H1 (cell line): ENCODE data around the gene ULK3. TPM values are rescaled to one million over a fixed set of nuclear protein-coding genes. Genes with fewer than 3 reads are reported as not detected.

Experiments used
- CTCF ChIA-PET: fragments of 300-600 bp; sonication (Branson Sonifier 250); formaldehyde crosslinking; loops from one replicate; lab custom pipeline; 2021; ENCODE audit not compliant: partially characterized antibody; lab: Charles Lee
- POLR2A ChIA-PET: fragments of 300-600 bp; sonication (Branson Sonifier 250); formaldehyde crosslinking; loops from one replicate; lab custom pipeline; 2021; ENCODE audit warnings: inconsistent platforms; ENCODE audit not compliant: partially characterized antibody; lab: Charles Lee
- DNase-seq, 2 experiments: peaks; one replicate each; pipeline versions ENCODE4 v3.0.0 to v3.0.0-alpha.2; 2010 to 2022; ENCODE audit warnings: low spot score in 2 of 2, low read depth in 1 of 2, mixed read lengths in 1 of 2
- FAIRE-seq: peaks from 2 replicates; lab custom pipeline; 2011; peaks lifted over from hg19 to GRCh38; lab: Jason Lieb, UNC
- H2AFZ ChIP-seq: 2 replicates; pipeline ENCODE4 v1.8.1; 2012; ENCODE audit warnings: low read length, inconsistent platforms
- H2AK5ac ChIP-seq: 2 replicates; pipeline ENCODE4 v1.6.1; 2013; ENCODE audit warnings: low read depth, low read length
- H2BK120ac ChIP-seq: replicated peaks from 2 replicates; pipeline ENCODE3; 2013; ENCODE audit warnings: low read depth, low read length, inconsistent platforms
- H2BK12ac ChIP-seq: 2 replicates; pipeline ENCODE4 v1.6.1; 2013; ENCODE audit warnings: low read depth, low read length
- H2BK15ac ChIP-seq: 2 replicates; pipeline ENCODE4 v1.6.1; 2013; ENCODE audit warnings: low read length
- H2BK20ac ChIP-seq: 2 replicates; pipeline ENCODE4 v1.6.1; 2013; ENCODE audit warnings: low read length
- H2BK5ac ChIP-seq: 2 replicates; pipeline ENCODE4 v1.6.1; 2013; ENCODE audit warnings: low read depth, low read length
- H3K14ac ChIP-seq: 2 replicates; pipeline ENCODE4 v1.6.1; 2013; ENCODE audit warnings: inconsistent platforms; ENCODE audit not compliant: insufficient read length
- H3K18ac ChIP-seq: 2 replicates; pipeline ENCODE4 v1.6.1; 2013; ENCODE audit warnings: low read length; ENCODE audit errors: extremely low read depth
- H3K23ac ChIP-seq: 2 replicates; pipeline ENCODE4 v1.6.1; 2013; ENCODE audit warnings: inconsistent platforms; ENCODE audit not compliant: insufficient read length
- H3K23me2 ChIP-seq: 2 replicates; pipeline ENCODE4 v1.6.1; 2013; ENCODE audit warnings: low read depth, low read length
- H3K27ac ChIP-seq: 2 replicates; pipeline ENCODE4 v1.6.1; 2011; ENCODE audit warnings: low read depth, low read length, inconsistent platforms
- H3K27me3 ChIP-seq, 4 experiments: replicated peaks in 1 of 4; 1 replicate in 1 of 4; 2 replicates in 3 of 4; pipeline versions ENCODE4 v1.6.1 to v1.8.1; 2011 to 2013; ENCODE audit warnings: low read length in 3 of 4, mild to moderate bottlenecking in 3 of 4, inconsistent platforms in 2 of 4, mixed read lengths in 2 of 4, moderate library complexity in 1 of 4; ENCODE audit not compliant: control insufficient read depth in 3 of 4, insufficient read depth in 3 of 4; ENCODE audit errors: extremely low read depth in 1 of 4
- H3K36me3 ChIP-seq, 4 experiments: 2 replicates each; pipeline versions ENCODE4 v1.6.1 to v1.8.1; 2011 to 2013; ENCODE audit warnings: mild to moderate bottlenecking in 4 of 4, low read length in 3 of 4, moderate library complexity in 2 of 4, control low read depth in 1 of 4, inconsistent platforms in 1 of 4; ENCODE audit not compliant: insufficient read depth in 4 of 4, control insufficient read depth in 2 of 4
- H3K4ac ChIP-seq: replicated peaks from 2 replicates; pipeline ENCODE3; 2013; ENCODE audit warnings: low read length, low read depth, mixed read lengths, inconsistent platforms; ENCODE audit not compliant: insufficient read length
- H3K4me1 ChIP-seq, 4 experiments: replicated peaks in 1 of 4; 1 replicate in 1 of 4; 2 replicates in 3 of 4; pipeline versions ENCODE4 v1.6.1 to v1.8.1; 2011 to 2013; ENCODE audit warnings: low read length in 3 of 4, inconsistent platforms in 2 of 4, mixed read lengths in 1 of 4; ENCODE audit not compliant: insufficient read depth in 4 of 4, control insufficient read depth in 3 of 4
- H3K4me2 ChIP-seq, 2 experiments: 2 replicates each; pipeline versions ENCODE4 v1.6.1 to v1.8.1; 2011 to 2013; ENCODE audit warnings: low read depth in 2 of 2, low read length in 2 of 2, control low read depth in 1 of 2, inconsistent platforms in 1 of 2, mild to moderate bottlenecking in 1 of 2; ENCODE audit not compliant: insufficient read depth in 1 of 2
- H3K4me3 ChIP-seq, 4 experiments: fragments of 200-600, 300-600 bp in 1 of 4; sonication (generic), shearing (Covaris generic), sonication (Bioruptor Twin) in 1 of 4; 2 replicates each; pipeline versions ENCODE4 v1.5.1 to v1.8.1; 2011 to 2016; ENCODE audit warnings: low read length in 4 of 4, low read depth in 3 of 4, control low read depth in 2 of 4, inconsistent platforms in 2 of 4, mild to moderate bottlenecking in 2 of 4, mixed read lengths in 1 of 4, moderate library complexity in 1 of 4; ENCODE audit not compliant: insufficient read depth in 2 of 4; ENCODE audit errors: extremely low read depth in 1 of 4
- H3K56ac ChIP-seq: replicated peaks from 2 replicates; pipeline ENCODE3; 2013; ENCODE audit warnings: low read depth, mild to moderate bottlenecking, mixed read lengths, low read length, inconsistent platforms; ENCODE audit not compliant: insufficient read length
- H3K79me1 ChIP-seq: 2 replicates; pipeline ENCODE4 v1.6.1; 2013; ENCODE audit warnings: low read depth, low read length, control low read depth
- H3K79me2 ChIP-seq, 2 experiments: 2 replicates each; pipeline versions ENCODE4 v1.6.1 to v1.8.1; 2012 to 2013; ENCODE audit warnings: low read length in 2 of 2, mild to moderate bottlenecking in 2 of 2, inconsistent platforms in 1 of 2; ENCODE audit not compliant: insufficient read depth in 2 of 2, control insufficient read depth in 1 of 2
- H3K9ac ChIP-seq, 4 experiments: replicated peaks in 1 of 4; 1 replicate in 1 of 4; 2 replicates in 3 of 4; pipeline versions ENCODE4 v1.6.1 to v1.8.1; 2011 to 2013; ENCODE audit warnings: low read depth in 3 of 4, low read length in 3 of 4, control low read depth in 2 of 4, mild to moderate bottlenecking in 2 of 4, moderate library complexity in 2 of 4, inconsistent platforms in 1 of 4; ENCODE audit errors: extremely low read depth in 1 of 4
- H3K9me3 ChIP-seq, 2 experiments: 2 replicates each; pipeline versions ENCODE4 v1.6.1 to v1.8.1; 2012 to 2013; ENCODE audit warnings: mild to moderate bottlenecking in 2 of 2, moderate library complexity in 2 of 2, control low read depth in 1 of 2, inconsistent platforms in 1 of 2, low read depth in 1 of 2, low read length in 1 of 2, mixed read lengths in 1 of 2; ENCODE audit not compliant: insufficient read depth in 2 of 2
- H4K20me1 ChIP-seq, 2 experiments: replicated peaks in 1 of 2; 2 replicates each; pipeline versions ENCODE3 to v1.8.1; 2011 to 2013; ENCODE audit warnings: inconsistent platforms in 2 of 2, low read length in 2 of 2, mild to moderate bottlenecking in 1 of 2; ENCODE audit not compliant: insufficient read depth in 2 of 2, control insufficient read depth in 1 of 2
- H4K5ac ChIP-seq: 2 replicates; pipeline ENCODE4 v1.6.1; 2013; ENCODE audit warnings: low read length, low read depth, mixed read lengths, inconsistent platforms; ENCODE audit not compliant: insufficient read length
- H4K8ac ChIP-seq: 2 replicates; pipeline ENCODE4 v1.8.0; 2013; ENCODE audit warnings: mild to moderate bottlenecking, moderate library complexity, low read length, inconsistent platforms; ENCODE audit not compliant: insufficient read depth; ENCODE audit errors: extremely low read depth
- H4K91ac ChIP-seq: replicated peaks from 2 replicates; pipeline ENCODE3; 2013; ENCODE audit warnings: low read length, mixed read lengths, inconsistent platforms; ENCODE audit not compliant: insufficient read length
- CEBPB ChIP-seq: IDR thresholded peaks from 2 replicates; pipeline ENCODE4 v1.6.1; 2012; ENCODE audit warnings: low read depth, low read length
- CREB1 ChIP-seq: IDR thresholded peaks from 2 replicates; pipeline ENCODE4 v1.6.1; 2012; ENCODE audit warnings: inconsistent platforms
- FOSL1 ChIP-seq: IDR thresholded peaks from 2 replicates; pipeline ENCODE4 v1.6.1; 2011; ENCODE audit warnings: mild to moderate bottlenecking, low read depth, low read length, moderate library complexity; ENCODE audit not compliant: insufficient read depth
- JUN ChIP-seq: IDR thresholded peaks from 2 replicates; pipeline ENCODE4 v1.6.1; 2011; ENCODE audit warnings: low read depth, mild to moderate bottlenecking, improper control_type of control experiment, low read length
- KDM5A ChIP-seq: fragments of 200-600 bp; IDR thresholded peaks from 2 replicates; pipeline ENCODE4 v1.7.1; 2012; ENCODE audit warnings: mild to moderate bottlenecking, low read length, inconsistent platforms, mixed read lengths
- PHF8 ChIP-seq: fragments of 200-600 bp; sonication (generic); conservative IDR thresholded peaks from 2 replicates; pipeline ENCODE4 v1.7.1; 2012; ENCODE audit warnings: low read depth, mild to moderate bottlenecking, inconsistent platforms, low read length, moderate library complexity
- POLR2AphosphoS5 ChIP-seq: IDR thresholded peaks from 2 replicates; pipeline ENCODE4 v1.6.1; 2011; ENCODE audit warnings: low read depth, low read length
- RXRA ChIP-seq: IDR thresholded peaks from 2 replicates; pipeline ENCODE4 v1.6.1; 2011; ENCODE audit warnings: low read depth, mild to moderate bottlenecking, low read length, moderate library complexity; ENCODE audit not compliant: insufficient read depth
- SIX5 ChIP-seq: IDR thresholded peaks from 2 replicates; pipeline ENCODE4 v1.6.1; 2011; ENCODE audit warnings: mild to moderate bottlenecking, low read depth, low read length
- SP4 ChIP-seq: IDR thresholded peaks from 2 replicates; pipeline ENCODE4 v1.6.1; 2012; ENCODE audit warnings: low read length, inconsistent platforms
- TCF12 ChIP-seq: IDR thresholded peaks from 2 replicates; pipeline ENCODE4 v1.6.1; 2011; ENCODE audit warnings: low read depth, mild to moderate bottlenecking, low read length
- WGBS, 2 experiments: shearing (Covaris generic) in 1 of 2; methylation state at CpG; one replicate each; pipeline versions ENCODE4 v1.1.6 to v1.1.7; 2013 to 2015; ENCODE audit warnings: low lambda C conversion rate in 2 of 2, mixed read lengths in 2 of 2, inconsistent platforms in 1 of 2, low coverage in 1 of 2, missing lambda C conversion rate in 1 of 2; ENCODE audit not compliant: insufficient replicate concordance in 2 of 2, insufficient coverage in 1 of 2, insufficient read length in 1 of 2; ENCODE audit errors: extremely low coverage in 1 of 2, missing lambda C conversion rate in 1 of 2; 5-methylcytosine and 5-hydroxymethylcytosine counted together
- polyA plus RNA-seq, 7 experiments: library from polyadenylated mRNA; depleted of rRNA in 3 of 7; stranded (reverse) in 5 of 7; unstranded in 2 of 7; fragments of >200 nt in 5 of 7; fragments of 200-250 nt in 2 of 7; gene quantifications; 1 replicate in 5 of 7; 2 replicates in 1 of 7; 4 replicates in 1 of 7; pipeline versions ENCODE4 v1.2.1 to v1.2.3, GENCODE V29; 2011 to 2013; ENCODE audit warnings: missing spikeins in 2 of 7, mixed read lengths in 2 of 7
- total RNA-seq: library from RNA; stranded (reverse); fragmentation: NEBNext Ultra II Directional; extraction: Animal tissue kit (Norgen Biotek cat#: 25700); gene quantifications from 2 replicates; pipeline ENCODE4 v1.2.1, GENCODE V29; 2021

ULK3 gene
- total and polyA plus RNA-seq, 2 of the 8 experiments (the other 6 are each of a cell fraction or from before 2014, with no cell fraction given), result 27.1 to 34.4 TPM

DNA sequence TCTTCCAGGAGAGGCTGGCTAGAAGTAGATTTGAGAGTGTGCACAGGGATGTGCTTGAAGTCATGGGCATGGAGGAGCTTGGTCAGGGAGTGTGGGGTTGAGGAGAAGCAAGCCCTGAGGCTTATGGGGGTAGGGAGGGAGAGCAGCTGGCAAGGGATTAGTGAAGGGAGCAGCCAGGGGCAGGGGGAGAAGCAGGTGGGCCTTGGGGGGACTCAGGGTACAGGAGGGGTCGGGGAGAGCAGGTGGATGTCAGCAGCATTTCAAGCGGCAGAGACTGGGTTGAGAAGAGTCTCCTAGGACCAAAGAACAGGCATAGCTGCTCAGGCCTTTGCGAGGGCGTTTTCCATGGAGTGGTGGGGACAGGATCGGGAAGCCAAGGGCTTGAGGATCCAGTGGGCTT, 33.7 kb downstream of the ULK3 start:
- FAIRE-seq (no peak), DNase-seq (no peak)
- Histone ChIP-seq H2BK120ac (no peak overlapping the region), H3K9ac (no peak overlapping the region), H3K9me3 (no peaks in the 10 kb centered on the region), H2AFZ (no peak overlapping the region), H3K23me2 (no peaks in the 10 kb centered on the region), H2AK5ac (no peak overlapping the region), H3K79me2 (no peaks in the 10 kb centered on the region), H3K18ac (0 out of 2 replicates have a peak overlapping the region, but pooled peaks have one; percentile 71), H3K36me3 (no peaks in the 10 kb centered on the region), H3K4me2 (no peak overlapping the region), H2BK15ac (no peak overlapping the region), H3K14ac (no peak overlapping the region), H3K4me3 (no peak overlapping the region), H3K56ac (no peak overlapping the region), H2BK12ac (0 out of 2 replicates have a peak overlapping the region, but pooled peaks have one; percentile 68), H3K4me1 (peaks cover 0 to 2% (median 1%) of the 10 kb centered on the region in 4 experiments; a peak in 2 of 7 replicates), H2BK5ac (0 out of 2 replicates have a peak overlapping the region, but pooled peaks have one; percentile 24), H3K4ac (no peak overlapping the region), H3K23ac (no peak overlapping the region), H3K79me1 (no peaks in the 10 kb centered on the region), H4K8ac (no peak overlapping the region), H4K91ac (no peak overlapping the region), H2BK20ac (no peak overlapping the region), H3K27me3 (no peaks in the 10 kb centered on the region), H4K20me1 (no peaks in the 10 kb centered on the region), H4K5ac (no peak overlapping the region), H3K27ac (peak overlapping the region; percentile 35; the same call in 1 of the 2 replicates)
- no CpG with 5 or more reads among the region's 5 CpGs for WGBS, 2 experiments
- ChIA-PET CTCF (interaction anchor here (0.7 to 10.2 kb wide), 17 partner anchors 9 to 335 kb away, joined by 3 to 113 read pairs (median 7); partner anchors contain the start of gene CPLX3), POLR2A (interaction anchor here (0.6 to 2.8 kb wide), 6 partner anchors 9 to 179 kb away, joined by 3 to 10 read pairs (median 4); no protein-coding TSS in a partner anchor)
- TF ChIP-seq PHF8 (no peak), KDM5A (no peak), SIX5 (no peak), FOSL1 (no peak), POLR2AphosphoS5 (no peak), RXRA (no peak), CEBPB (no peak), JUN (no peak), SP4 (no peak), CREB1 (no peak), TCF12 (no peak)
